ENCODE data around the gene TACC2.

- TF ChIP-seq ZNF175 (CRISPR knock-in tag; IDR thresholded peaks at IDR 0.05; ENCODE audit: low read depth) (no peak), NBN (IDR thresholded peaks at IDR 0.05; ENCODE audit: low read depth) (no peak), ZFP1 (CRISPR knock-in tag; IDR thresholded peaks at IDR 0.05) (no peak)
Measured at GRCh38 chr10:122299423-122300075, 310.6 kb downstream of the TACC2 start.
